Measurements from ENCODE around the gene BAZ2B.

The BAZ2B gene

GRCh38 chr2:159571540-159572260, 44.6 kb downstream of the BAZ2B start:
- Histone ChIP-seq H3K4me3 (ENCODE audit: low read depth, low read length) (no peak overlapping the region), H3K36me3 (replicated peaks) (no peaks in the 10 kb centered on the region), H3K27me3 (replicated peaks) (no peaks in the 10 kb centered on the region), H3K27ac (no peak overlapping the region)
- TF ChIP-seq, protein P1, sequence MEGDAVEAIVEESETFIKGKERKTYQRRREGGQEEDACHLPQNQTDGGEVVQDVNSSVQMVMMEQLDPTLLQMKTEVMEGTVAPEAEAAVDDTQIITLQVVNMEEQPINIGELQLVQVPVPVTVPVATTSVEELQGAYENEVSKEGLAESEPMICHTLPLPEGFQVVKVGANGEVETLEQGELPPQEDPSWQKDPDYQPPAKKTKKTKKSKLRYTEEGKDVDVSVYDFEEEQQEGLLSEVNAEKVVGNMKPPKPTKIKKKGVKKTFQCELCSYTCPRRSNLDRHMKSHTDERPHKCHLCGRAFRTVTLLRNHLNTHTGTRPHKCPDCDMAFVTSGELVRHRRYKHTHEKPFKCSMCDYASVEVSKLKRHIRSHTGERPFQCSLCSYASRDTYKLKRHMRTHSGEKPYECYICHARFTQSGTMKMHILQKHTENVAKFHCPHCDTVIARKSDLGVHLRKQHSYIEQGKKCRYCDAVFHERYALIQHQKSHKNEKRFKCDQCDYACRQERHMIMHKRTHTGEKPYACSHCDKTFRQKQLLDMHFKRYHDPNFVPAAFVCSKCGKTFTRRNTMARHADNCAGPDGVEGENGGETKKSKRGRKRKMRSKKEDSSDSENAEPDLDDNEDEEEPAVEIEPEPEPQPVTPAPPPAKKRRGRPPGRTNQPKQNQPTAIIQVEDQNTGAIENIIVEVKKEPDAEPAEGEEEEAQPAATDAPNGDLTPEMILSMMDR (IDR thresholded peaks at IDR 0.05; ENCODE audit: low read depth, low read length, missing control alignments) = no peak
- DNase-seq = no peak
- in situ Hi-C loops (cut with HindIII; ENCODE audit: low pct_ligation_motif_present, low sequenced_read_pairs) = no loop called here

GRCh38 chr2:159564081-159564480, 52.3 kb downstream of the BAZ2B start:
- TF ChIP-seq, protein P1 (IDR thresholded peaks at IDR 0.05; ENCODE audit: low read depth, low read length, missing control alignments) = no peak
- peak; percentile 66 for DNase-seq
- Histone ChIP-seq H3K4me3 (ENCODE audit: low read depth, low read length) (no peak overlapping the region), H3K27me3 (replicated peaks) (no peaks in the 10 kb centered on the region), H3K27ac (peak overlapping the region; percentile 26), H3K36me3 (replicated peaks) (no peaks in the 10 kb centered on the region)
- in situ Hi-C loops (cut with HindIII; ENCODE audit: low pct_ligation_motif_present, low sequenced_read_pairs) = no loop called here

GRCh38 chr2:159562248-159562647, 54.1 kb downstream of the BAZ2B start:
- H3K4me3 ChIP-seq (ENCODE audit: low read depth, low read length) = no peak overlapping the region
- H3K27ac ChIP-seq = no peak overlapping the region
- H3K27me3 ChIP-seq (replicated peaks) = no peaks in the 10 kb centered on the region
- DNase-seq = no peak
- TF ChIP-seq, protein P1 (IDR thresholded peaks at IDR 0.05; ENCODE audit: low read depth, low read length, missing control alignments) = no peak
- in situ Hi-C loops (cut with HindIII; ENCODE audit: low pct_ligation_motif_present, low sequenced_read_pairs) = no loop called here
- no peaks in the 10 kb centered on the region for H3K36me3 ChIP-seq (replicated peaks)

- in situ Hi-C loops (cut with HindIII; ENCODE audit: low pct_ligation_motif_present, low sequenced_read_pairs) = no loop called here
- Histone ChIP-seq H3K27me3 (replicated peaks) (no peaks in the 10 kb centered on the region), H3K4me3 (ENCODE audit: low read depth, low read length) (no peak overlapping the region), H3K27ac (no peak overlapping the region), H3K36me3 (replicated peaks) (no peaks in the 10 kb centered on the region)
- TF ChIP-seq, protein P1 (IDR thresholded peaks at IDR 0.05; ENCODE audit: low read depth, low read length, missing control alignments) = no peak
- DNase-seq = no peak
These were observed 54.6 kb downstream of the BAZ2B start for GRCh38 chr2:159561786-159562185.

- TF ChIP-seq, protein P1 (IDR thresholded peaks at IDR 0.05; ENCODE audit: low read depth, low read length, missing control alignments) = no peak
- Histone ChIP-seq H3K27ac (no peak overlapping the region), H3K27me3 (replicated peaks) (no peaks in the 10 kb centered on the region), H3K36me3 (replicated peaks) (no peaks in the 10 kb centered on the region), H3K4me3 (ENCODE audit: low read depth, low read length) (no peak overlapping the region)
- in situ Hi-C loops (cut with HindIII; ENCODE audit: low pct_ligation_motif_present, low sequenced_read_pairs) = no loop called here
- DNase-seq = no peak
These were observed 55.1 kb downstream of the BAZ2B start for GRCh38 chr2:159561242-159561641.

- no peaks in the 10 kb centered on the region for H3K36me3 ChIP-seq (replicated peaks)
- H3K27me3 ChIP-seq (replicated peaks) = no peaks in the 10 kb centered on the region
- no peak overlapping the region for H3K27ac ChIP-seq
- H3K4me3 ChIP-seq (ENCODE audit: low read depth, low read length) = no peak overlapping the region
- in situ Hi-C loops (cut with HindIII; ENCODE audit: low pct_ligation_motif_present, low sequenced_read_pairs) = no loop called here
- TF ChIP-seq, protein P1 (IDR thresholded peaks at IDR 0.05; ENCODE audit: low read depth, low read length, missing control alignments) = no peak
- no peak for DNase-seq
These were observed 57.3 kb downstream of the BAZ2B start for GRCh38 chr2:159559034-159559433.
